ENCODE data around the gene NFILZ.

The NFILZ gene

DNA sequence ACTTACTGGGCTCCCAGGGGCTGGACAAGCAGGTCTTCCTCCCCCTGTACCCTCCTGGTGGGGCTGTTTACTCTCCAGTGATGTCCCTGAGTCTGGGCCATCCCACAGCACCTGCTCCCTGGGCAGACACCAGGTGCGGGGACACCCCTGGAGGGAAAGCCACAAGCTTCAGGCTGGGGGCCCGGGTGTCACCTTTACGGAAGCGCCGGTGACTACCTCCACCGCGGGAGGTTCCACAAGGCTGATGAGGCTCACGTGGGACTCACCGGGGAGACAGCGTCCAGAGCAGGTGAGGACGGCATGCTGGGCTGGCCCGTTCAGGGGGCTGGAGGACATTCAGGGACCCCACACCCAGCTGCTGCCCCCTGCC, 24.9 kb downstream of the NFILZ start:
- Mint-ChIP-seq H3K4me1 (peaks cover 4% of the 10 kb centered on the region), H3K9me3 (no peaks in the 10 kb centered on the region), H3K27ac (no peak overlapping the region), H3K27me3 (ENCODE audit: low read depth, poor library complexity) (peaks cover 48% of the 10 kb centered on the region), H3K36me3 (ENCODE audit: low read depth) (no peaks in the 10 kb centered on the region), H3K4me3 (no peak overlapping the region)
- DNase-seq = no peak
- TF ChIP-seq CTCF (IDR thresholded peaks at IDR 0.05) = no peak

DNA sequence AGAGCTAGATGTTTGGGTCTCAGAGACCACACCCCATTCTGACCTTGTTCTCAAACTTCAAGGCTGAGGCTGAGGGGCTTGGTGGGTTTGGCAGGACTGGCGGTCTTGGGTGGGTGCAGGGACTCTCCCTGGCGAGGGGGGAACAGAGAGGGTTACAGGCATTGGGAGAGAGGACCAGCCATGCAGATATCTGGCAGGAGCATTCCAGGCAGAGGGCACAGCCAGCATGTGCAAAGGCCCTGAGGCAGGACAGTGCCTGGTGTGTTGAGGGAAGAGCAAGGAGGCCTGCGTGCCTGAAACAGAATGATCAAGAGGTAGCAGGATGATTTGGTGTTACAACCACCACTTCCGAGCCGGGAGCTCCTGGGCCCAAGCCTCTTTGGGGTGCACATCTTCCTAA, 27.4 kb downstream of the NFILZ start:
- Mint-ChIP-seq H3K4me1 (peaks cover 4% of the 10 kb centered on the region), H3K4me3 (no peak overlapping the region), H3K36me3 (ENCODE audit: low read depth) (no peaks in the 10 kb centered on the region), H3K9me3 (no peaks in the 10 kb centered on the region), H3K27me3 (ENCODE audit: low read depth, poor library complexity) (peaks cover 51% of the 10 kb centered on the region), H3K27ac (no peak overlapping the region)
- DNase-seq = no peak
- TF ChIP-seq CTCF (IDR thresholded peaks at IDR 0.05) = no peak

GRCh38 chr19:8659905-8660304, 29.5 kb downstream of the NFILZ start:
- Mint-ChIP-seq H3K4me1 (peaks cover 4% of the 10 kb centered on the region), H3K27ac (no peak overlapping the region), H3K36me3 (ENCODE audit: low read depth) (no peaks in the 10 kb centered on the region), H3K4me3 (no peak overlapping the region), H3K9me3 (no peaks in the 10 kb centered on the region), H3K27me3 (ENCODE audit: low read depth, poor library complexity) (peaks cover 49% of the 10 kb centered on the region)
- no peak for TF ChIP-seq CTCF (IDR thresholded peaks at IDR 0.05)
- no peak for DNase-seq

DNA sequence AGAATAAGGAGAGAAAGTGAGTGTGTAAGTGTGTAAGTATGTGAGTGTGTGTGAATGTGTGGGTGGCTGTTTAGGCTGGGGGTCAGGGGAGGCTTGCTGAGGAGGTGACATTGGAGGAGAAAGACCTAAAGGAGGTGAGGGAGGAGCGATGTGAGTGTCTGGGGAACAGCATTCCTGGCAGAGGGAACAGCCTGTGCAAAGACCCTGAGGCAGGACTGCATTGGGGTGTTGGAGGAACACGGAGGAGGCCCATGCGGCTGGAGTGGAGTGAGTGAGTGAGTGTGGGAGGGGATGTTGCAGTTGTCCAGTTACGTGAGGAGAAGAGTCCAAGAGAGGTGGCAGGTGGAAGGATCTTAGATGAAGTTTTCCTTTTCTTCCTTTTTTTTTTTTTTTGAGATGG, 31.8 kb downstream of the NFILZ start:
- H3K4me1 Mint-ChIP-seq = no peaks in the 10 kb centered on the region
- no peak overlapping the region for H3K27ac Mint-ChIP-seq
- H3K27me3 Mint-ChIP-seq (ENCODE audit: low read depth, poor library complexity) = peaks cover 46% of the 10 kb centered on the region
- H3K36me3 Mint-ChIP-seq (ENCODE audit: low read depth) = no peaks in the 10 kb centered on the region
- no peak overlapping the region for H3K4me3 Mint-ChIP-seq
- H3K9me3 Mint-ChIP-seq = no peaks in the 10 kb centered on the region
- no peak for TF ChIP-seq CTCF (IDR thresholded peaks at IDR 0.05)
- no peak for DNase-seq

DNA sequence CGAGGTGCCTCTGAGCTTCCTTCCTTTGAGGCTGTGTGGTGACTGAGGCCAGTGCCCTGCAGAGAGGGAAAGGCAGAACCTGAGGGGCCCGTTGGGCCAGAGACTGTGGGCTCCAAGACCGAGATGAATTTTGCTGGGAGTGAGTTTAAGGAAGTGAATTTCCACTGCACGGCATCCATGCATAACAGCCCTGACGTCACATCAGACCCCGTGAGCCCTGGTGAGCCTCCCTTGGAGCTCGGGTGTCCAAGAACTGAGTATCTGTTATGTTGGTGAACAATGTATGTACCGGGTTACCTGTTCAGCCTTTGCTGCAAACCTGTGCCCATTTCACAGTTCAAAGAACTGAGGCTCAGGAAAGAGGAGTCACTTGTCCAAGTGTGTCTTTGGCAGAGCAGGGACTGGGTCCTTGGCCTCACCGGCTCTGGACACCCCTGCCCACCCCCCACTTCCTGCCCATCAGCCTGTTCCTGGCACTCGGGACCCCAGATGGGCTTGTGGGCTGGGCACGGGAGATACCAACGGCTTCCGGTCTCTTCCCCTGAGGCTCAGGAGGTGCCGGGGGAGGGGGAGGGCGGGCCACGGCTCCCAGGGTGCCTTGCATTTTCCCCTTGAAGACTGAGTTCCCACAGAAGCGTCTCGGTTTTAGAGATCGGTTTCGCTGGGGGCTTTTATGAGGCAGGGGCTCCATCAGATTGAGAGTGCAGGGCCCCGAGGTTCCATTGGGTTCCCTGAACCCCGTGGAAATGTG, 33.7 kb downstream of the NFILZ start:
- Mint-ChIP-seq H3K4me3 (no peak overlapping the region), H3K9me3 (peaks cover 3% of the 10 kb centered on the region), H3K27me3 (ENCODE audit: low read depth, poor library complexity) (peaks cover 36% of the 10 kb centered on the region), H3K36me3 (ENCODE audit: low read depth) (no peaks in the 10 kb centered on the region), H3K4me1 (no peaks in the 10 kb centered on the region), H3K27ac (no peak overlapping the region)
- no peak for TF ChIP-seq CTCF (IDR thresholded peaks at IDR 0.05)
- no peak for DNase-seq

- no peak for TF ChIP-seq CTCF (IDR thresholded peaks at IDR 0.05)
- DNase-seq = no peak
- H3K4me1 Mint-ChIP-seq = no peaks in the 10 kb centered on the region
- no peak overlapping the region for H3K27ac Mint-ChIP-seq
- no peaks in the 10 kb centered on the region for H3K36me3 Mint-ChIP-seq (ENCODE audit: low read depth)
- H3K27me3 Mint-ChIP-seq (ENCODE audit: low read depth, poor library complexity) = peaks cover 39% of the 10 kb centered on the region
- H3K4me3 Mint-ChIP-seq = no peak overlapping the region
- H3K9me3 Mint-ChIP-seq = peaks cover 3% of the 10 kb centered on the region
These were observed 34.2 kb downstream of the NFILZ start for GRCh38 chr19:8664671-8665057.
